Measurements from ENCODE around the gene PLA1A.
"Not testable (repeated sequence)": the region's sequence is repeated elsewhere in the genome, so short reads cannot be mapped to it uniquely, and the experiment has no call there.

DNA sequence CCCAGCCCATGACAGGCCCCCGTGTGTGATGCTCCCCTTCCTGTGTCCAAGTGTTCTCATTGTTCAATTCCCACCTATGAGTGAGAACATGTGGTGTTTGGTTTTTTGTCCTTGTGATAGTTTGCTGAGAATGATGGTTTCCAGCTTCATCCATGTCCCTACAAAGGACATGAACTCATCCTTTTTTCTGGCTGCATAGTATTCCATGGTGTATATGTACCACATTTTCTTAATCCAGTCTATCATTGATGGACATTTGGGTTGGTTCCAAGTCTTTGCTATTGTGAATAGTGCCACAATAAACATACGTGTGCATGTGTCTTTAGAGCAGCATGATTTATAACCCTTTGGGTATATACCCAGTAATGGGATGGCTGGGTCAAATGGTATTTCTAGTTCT is 34.4 kb upstream of the PLA1A start:
- not testable (repeated sequence) for TF ChIP-seq POLR2A (IDR thresholded peaks at IDR 0.05)
- TF ChIP-seq, protein P1, sequence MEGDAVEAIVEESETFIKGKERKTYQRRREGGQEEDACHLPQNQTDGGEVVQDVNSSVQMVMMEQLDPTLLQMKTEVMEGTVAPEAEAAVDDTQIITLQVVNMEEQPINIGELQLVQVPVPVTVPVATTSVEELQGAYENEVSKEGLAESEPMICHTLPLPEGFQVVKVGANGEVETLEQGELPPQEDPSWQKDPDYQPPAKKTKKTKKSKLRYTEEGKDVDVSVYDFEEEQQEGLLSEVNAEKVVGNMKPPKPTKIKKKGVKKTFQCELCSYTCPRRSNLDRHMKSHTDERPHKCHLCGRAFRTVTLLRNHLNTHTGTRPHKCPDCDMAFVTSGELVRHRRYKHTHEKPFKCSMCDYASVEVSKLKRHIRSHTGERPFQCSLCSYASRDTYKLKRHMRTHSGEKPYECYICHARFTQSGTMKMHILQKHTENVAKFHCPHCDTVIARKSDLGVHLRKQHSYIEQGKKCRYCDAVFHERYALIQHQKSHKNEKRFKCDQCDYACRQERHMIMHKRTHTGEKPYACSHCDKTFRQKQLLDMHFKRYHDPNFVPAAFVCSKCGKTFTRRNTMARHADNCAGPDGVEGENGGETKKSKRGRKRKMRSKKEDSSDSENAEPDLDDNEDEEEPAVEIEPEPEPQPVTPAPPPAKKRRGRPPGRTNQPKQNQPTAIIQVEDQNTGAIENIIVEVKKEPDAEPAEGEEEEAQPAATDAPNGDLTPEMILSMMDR (IDR thresholded peaks at IDR 0.05), result not testable (repeated sequence)
